ENCODE results near the gene C1QTNF9. TPM values are rescaled to one million over a fixed set of nuclear protein-coding genes. Genes with fewer than 3 reads are reported as not detected.
"Not testable (repeated sequence)": the region's sequence is repeated elsewhere in the genome, so short reads cannot be mapped to it uniquely, and the experiment has no call there.

C1QTNF9 gene
- total and polyA plus RNA-seq, 8 donors: 0.18 to 0.46 (median 0.26) TPM; not detected in 1

- intact Hi-C loops (cut with DNase I): no loop called here
- DNase-seq: no peak
Observed at GRCh38 chr13:24357756-24358155, 48.4 kb downstream of the C1QTNF9 start.

GRCh38 chr13:24358836-24359235, 49.5 kb downstream of the C1QTNF9 start:
- H3K27me3 ChIP-seq; H3K27ac ChIP-seq; H3K4me3 ChIP-seq; H3K36me3 ChIP-seq; ATAC-seq; DNase-seq; intact Hi-C loops (cut with DNase I); H3K9me3 ChIP-seq; H3K4me1 ChIP-seq: not testable (repeated sequence)

More at GRCh38 chr13:24357756-24358155, 48.4 kb downstream of the C1QTNF9 start:
- ATAC-seq: no peak
- no peak overlapping the region for H3K4me3 ChIP-seq
- H3K27me3 ChIP-seq: no peaks in the 10 kb centered on the region
- H3K9me3 ChIP-seq: no peaks in the 10 kb centered on the region
- H3K36me3 ChIP-seq: no peaks in the 10 kb centered on the region
- H3K27ac ChIP-seq: no peak overlapping the region
- no peaks in the 10 kb centered on the region for H3K4me1 ChIP-seq
- no peak for TF ChIP-seq CTCF (IDR thresholded peaks at IDR 0.05)

GRCh38 chr13:24359252-24359651, 49.9 kb downstream of the C1QTNF9 start:
- H3K36me3 ChIP-seq; H3K4me3 ChIP-seq; intact Hi-C loops (cut with DNase I); H3K27ac ChIP-seq; ATAC-seq; DNase-seq; H3K9me3 ChIP-seq; H3K27me3 ChIP-seq; H3K4me1 ChIP-seq: not testable (repeated sequence)

GRCh38 chr13:24360106-24360505, 50.7 kb downstream of the C1QTNF9 start:
- H3K27ac ChIP-seq: no peak overlapping the region
- intact Hi-C loops (cut with DNase I): no loop called here
- no peaks in the 10 kb centered on the region for H3K36me3 ChIP-seq
- no peaks in the 10 kb centered on the region for H3K4me1 ChIP-seq
- H3K4me3 ChIP-seq: no peak overlapping the region
- no peaks in the 10 kb centered on the region for H3K27me3 ChIP-seq
- ATAC-seq (no peak), DNase-seq (no peak)
- H3K9me3 ChIP-seq: no peaks in the 10 kb centered on the region
- no peak for TF ChIP-seq CTCF (IDR thresholded peaks at IDR 0.05)

- no peak overlapping the region for H3K27ac ChIP-seq
- no peaks in the 10 kb centered on the region for H3K27me3 ChIP-seq
- H3K4me3 ChIP-seq: no peak overlapping the region
- intact Hi-C loops (cut with DNase I): no loop called here
- ATAC-seq (no peak), DNase-seq (no peak)
- no peaks in the 10 kb centered on the region for H3K4me1 ChIP-seq
- no peak for TF ChIP-seq CTCF (IDR thresholded peaks at IDR 0.05)
- no peaks in the 10 kb centered on the region for H3K9me3 ChIP-seq
- H3K36me3 ChIP-seq: no peaks in the 10 kb centered on the region
Observed at GRCh38 chr13:24361113-24361512, 51.7 kb downstream of the C1QTNF9 start.

GRCh38 chr13:24361852-24362366, 52.5 kb downstream of the C1QTNF9 start:
- Histone ChIP-seq H3K4me3 (no peak overlapping the region), H3K36me3 (no peaks in the 10 kb centered on the region), H3K9me3 (no peaks in the 10 kb centered on the region), H3K27ac (no peak overlapping the region), H3K4me1 (no peaks in the 10 kb centered on the region), H3K27me3 (no peaks in the 10 kb centered on the region)
- DNase-seq (no peak), ATAC-seq (no peak)
- no peak for TF ChIP-seq CTCF (IDR thresholded peaks at IDR 0.05)
- intact Hi-C loops (cut with DNase I): no loop called here
